ENCODE measurements around the gene RAD51B. TPM values are rescaled to one million over a fixed set of nuclear protein-coding genes. Genes with fewer than 3 reads are reported as not detected.
A peak's percentile ranks its signal among the peaks of the same experiment; 100 is the strongest.

Gene RAD51B
- polyA plus RNA-seq, 3 donors: 3.6 to 11.6 (median 9.4) TPM

DNA sequence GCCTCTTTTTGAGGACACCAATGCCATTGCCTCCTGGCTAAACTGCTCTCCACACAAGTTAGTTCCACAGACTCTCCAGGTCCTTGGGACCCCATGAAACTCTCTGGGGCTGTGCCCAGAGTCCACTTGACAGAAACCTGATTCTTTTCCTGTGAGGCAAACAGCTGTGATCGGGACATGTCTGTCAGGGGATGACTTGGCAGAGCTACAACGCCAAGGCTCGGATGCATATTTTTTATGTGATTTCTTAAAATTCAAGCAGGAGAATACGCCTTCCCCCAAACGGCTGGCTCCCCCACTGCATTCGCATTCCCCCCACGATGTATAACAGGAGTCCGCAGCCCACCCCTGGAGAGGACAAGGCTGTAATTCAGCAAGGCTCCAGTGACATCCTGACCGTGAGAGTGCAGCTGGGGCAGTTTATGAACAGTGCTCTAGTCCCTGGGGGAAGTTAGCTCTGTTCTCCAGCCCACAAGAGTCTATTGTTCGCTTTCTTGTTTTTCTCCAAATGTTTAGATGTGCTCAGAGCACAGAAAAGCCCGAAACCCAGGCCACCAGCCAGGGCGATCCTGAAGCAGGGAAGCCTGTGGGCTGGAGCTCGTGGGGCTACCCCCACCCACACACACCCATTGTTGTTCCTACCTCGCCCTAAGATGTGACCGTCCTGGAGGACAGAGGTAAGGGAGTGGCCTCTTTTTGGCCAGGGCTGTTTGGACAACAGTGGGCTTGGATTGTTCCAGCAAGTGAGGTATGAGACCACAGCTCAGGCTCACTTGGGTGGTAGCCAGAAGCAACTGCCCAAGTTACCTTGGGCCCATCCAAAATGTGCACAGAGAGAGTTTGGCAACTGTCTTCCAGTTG is 813.8 kb downstream of the RAD51B start:
- Histone ChIP-seq H3K9me3 (replicated peaks in 1 of 2; ENCODE audit: control insufficient read depth in 1 of 2, insufficient read depth in 1 of 2, low read length in 2 of 2) (no peaks in the 10 kb centered on the region), H3K27me3 (ENCODE audit: control insufficient read depth in 2 of 2, insufficient read depth in 2 of 2, low read length in 2 of 2) (peaks cover 0 to 7% of the 10 kb centered on the region in 2 donors), H3K9ac (ENCODE audit: insufficient read depth, low read length, poor library complexity, severe bottlenecking) (peak overlapping the region; percentile 18), H4K20me1 (ENCODE audit: insufficient read depth, low read length) (no peaks in the 10 kb centered on the region), H3K4me2 (replicated peaks; ENCODE audit: extremely low read depth, low read length, poor library complexity, severe bottlenecking) (no peak overlapping the region), H3K36me3 (replicated peaks in 1 of 2; ENCODE audit: control insufficient read depth in 1 of 2, insufficient read depth in 2 of 2, low read length in 2 of 2) (no peaks in the 10 kb centered on the region), H3K4me3 (replicated peaks in 1 of 3; ENCODE audit: low read depth in 2 of 3, low read length in 3 of 3) (no peak overlapping the region), H3K27ac (ENCODE audit: low read depth in 1 of 2, low read length in 2 of 2) (no peak overlapping the region), H3K4me1 (ENCODE audit: control insufficient read depth in 1 of 2, insufficient read depth in 2 of 2, low read length in 2 of 2) (peaks cover 32% of the 10 kb centered on the region in 2 donors), H3K79me2 (ENCODE audit: insufficient read depth, low read length) (no peaks in the 10 kb centered on the region), H2AFZ (ENCODE audit: insufficient read depth, low read depth, low read length, poor library complexity, severe bottlenecking) (peak overlapping the region; percentile 68)
- intact Hi-C loops (cut with micrococcal nuclease): no loop called here
- DNase-seq: peak in 1 of 3 donors; percentile 24
- H3K4me1 Mint-ChIP-seq: peaks cover 21% of the 10 kb centered on the region
- H3K27me3 Mint-ChIP-seq (ENCODE audit: low read depth in 3 of 3): peaks cover 10 to 23% (median 22%) of the 10 kb centered on the region in 3 donors
- 20% methylated on average over 7 of the region's 15 CpGs for WGBS (ENCODE audit: insufficient coverage)
- no peak for TF ChIP-seq CTCF (IDR thresholded peaks at IDR 0.05)
- H3K36me3 Mint-ChIP-seq: peaks cover 3 to 6% of the 10 kb centered on the region in 2 donors
- H3K9me3 Mint-ChIP-seq: peaks cover 0 to 2% (median 0%) of the 10 kb centered on the region in 7 donors
- peak overlapping the region in 1 of 2 donors; percentile 23 for H3K4me3 Mint-ChIP-seq
- H3K27ac Mint-ChIP-seq: peak overlapping the region in 1 of 7 donors; percentile 74

- H3K4me3 Mint-ChIP-seq: no peak overlapping the region
- Histone ChIP-seq H4K20me1 (ENCODE audit: insufficient read depth, low read length) (no peaks in the 10 kb centered on the region), H3K4me1 (ENCODE audit: control insufficient read depth in 1 of 2, insufficient read depth in 2 of 2, low read length in 2 of 2) (peaks cover 33 to 35% of the 10 kb centered on the region in 2 donors), H3K9me3 (replicated peaks in 1 of 2; ENCODE audit: control insufficient read depth in 1 of 2, insufficient read depth in 1 of 2, low read length in 2 of 2) (no peaks in the 10 kb centered on the region), H3K79me2 (ENCODE audit: insufficient read depth, low read length) (no peaks in the 10 kb centered on the region), H3K27ac (ENCODE audit: low read depth in 1 of 2, low read length in 2 of 2) (no peak overlapping the region), H3K4me3 (replicated peaks in 1 of 3; ENCODE audit: low read depth in 2 of 3, low read length in 3 of 3) (no peak overlapping the region), H2AFZ (ENCODE audit: insufficient read depth, low read depth, low read length, poor library complexity, severe bottlenecking) (no peak overlapping the region), H3K4me2 (replicated peaks; ENCODE audit: extremely low read depth, low read length, poor library complexity, severe bottlenecking) (no peak overlapping the region), H3K27me3 (ENCODE audit: control insufficient read depth in 2 of 2, insufficient read depth in 2 of 2, low read length in 2 of 2) (peaks cover 0 to 5% of the 10 kb centered on the region in 2 donors), H3K9ac (ENCODE audit: insufficient read depth, low read length, poor library complexity, severe bottlenecking) (no peak overlapping the region), H3K36me3 (replicated peaks in 1 of 2; ENCODE audit: control insufficient read depth in 1 of 2, insufficient read depth in 2 of 2, low read length in 2 of 2) (no peaks in the 10 kb centered on the region)
- TF ChIP-seq CTCF (IDR thresholded peaks at IDR 0.05): no peak
- no peak for DNase-seq
- peaks cover 3% of the 10 kb centered on the region in 2 donors for H3K36me3 Mint-ChIP-seq
- H3K9me3 Mint-ChIP-seq: peaks cover 0 to 2% (median 0%) of the 10 kb centered on the region in 7 donors
- H3K27me3 Mint-ChIP-seq (ENCODE audit: low read depth in 3 of 3): peaks cover 8 to 14% (median 13%) of the 10 kb centered on the region in 3 donors
- H3K4me1 Mint-ChIP-seq: peaks cover 13% of the 10 kb centered on the region
- WGBS (ENCODE audit: insufficient coverage): 100% methylated on average over 1 of the region's 9 CpGs
- intact Hi-C loops (cut with micrococcal nuclease): no loop called here
- H3K27ac Mint-ChIP-seq: no peak overlapping the region
These were observed 814.8 kb downstream of the RAD51B start for GRCh38 chr14:68634332-68634731.
